ENCODE measurements around the gene MOB1B.

- TF ChIP-seq, protein P1, sequence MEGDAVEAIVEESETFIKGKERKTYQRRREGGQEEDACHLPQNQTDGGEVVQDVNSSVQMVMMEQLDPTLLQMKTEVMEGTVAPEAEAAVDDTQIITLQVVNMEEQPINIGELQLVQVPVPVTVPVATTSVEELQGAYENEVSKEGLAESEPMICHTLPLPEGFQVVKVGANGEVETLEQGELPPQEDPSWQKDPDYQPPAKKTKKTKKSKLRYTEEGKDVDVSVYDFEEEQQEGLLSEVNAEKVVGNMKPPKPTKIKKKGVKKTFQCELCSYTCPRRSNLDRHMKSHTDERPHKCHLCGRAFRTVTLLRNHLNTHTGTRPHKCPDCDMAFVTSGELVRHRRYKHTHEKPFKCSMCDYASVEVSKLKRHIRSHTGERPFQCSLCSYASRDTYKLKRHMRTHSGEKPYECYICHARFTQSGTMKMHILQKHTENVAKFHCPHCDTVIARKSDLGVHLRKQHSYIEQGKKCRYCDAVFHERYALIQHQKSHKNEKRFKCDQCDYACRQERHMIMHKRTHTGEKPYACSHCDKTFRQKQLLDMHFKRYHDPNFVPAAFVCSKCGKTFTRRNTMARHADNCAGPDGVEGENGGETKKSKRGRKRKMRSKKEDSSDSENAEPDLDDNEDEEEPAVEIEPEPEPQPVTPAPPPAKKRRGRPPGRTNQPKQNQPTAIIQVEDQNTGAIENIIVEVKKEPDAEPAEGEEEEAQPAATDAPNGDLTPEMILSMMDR (IDR thresholded peaks at IDR 0.05): no peak
- TF ChIP-seq EP300 (IDR thresholded peaks at IDR 0.05) (no peak), POLR2A (IDR thresholded peaks at IDR 0.05) (no peak)
Observed at GRCh38 chr4:70946939-70947338, 44.8 kb downstream of the MOB1B start.
